HG02642 (cell line): ENCODE measurements around the gene HK2.
A peak's percentile ranks its signal among the peaks of the same experiment; 100 is the strongest.
"Not testable (repeated sequence)": the region's sequence is repeated elsewhere in the genome, so short reads cannot be mapped to it uniquely, and the experiment has no call there.

Source experiments
- ATAC-seq: cut with Tn5 transposase; IDR thresholded peaks from one replicate; pipeline ENCODE4 v1.9.1; 2021; ENCODE audit warnings: mild to moderate bottlenecking; ENCODE audit not compliant: unreplicated experiment, poor library complexity

The HK2 gene

DNA sequence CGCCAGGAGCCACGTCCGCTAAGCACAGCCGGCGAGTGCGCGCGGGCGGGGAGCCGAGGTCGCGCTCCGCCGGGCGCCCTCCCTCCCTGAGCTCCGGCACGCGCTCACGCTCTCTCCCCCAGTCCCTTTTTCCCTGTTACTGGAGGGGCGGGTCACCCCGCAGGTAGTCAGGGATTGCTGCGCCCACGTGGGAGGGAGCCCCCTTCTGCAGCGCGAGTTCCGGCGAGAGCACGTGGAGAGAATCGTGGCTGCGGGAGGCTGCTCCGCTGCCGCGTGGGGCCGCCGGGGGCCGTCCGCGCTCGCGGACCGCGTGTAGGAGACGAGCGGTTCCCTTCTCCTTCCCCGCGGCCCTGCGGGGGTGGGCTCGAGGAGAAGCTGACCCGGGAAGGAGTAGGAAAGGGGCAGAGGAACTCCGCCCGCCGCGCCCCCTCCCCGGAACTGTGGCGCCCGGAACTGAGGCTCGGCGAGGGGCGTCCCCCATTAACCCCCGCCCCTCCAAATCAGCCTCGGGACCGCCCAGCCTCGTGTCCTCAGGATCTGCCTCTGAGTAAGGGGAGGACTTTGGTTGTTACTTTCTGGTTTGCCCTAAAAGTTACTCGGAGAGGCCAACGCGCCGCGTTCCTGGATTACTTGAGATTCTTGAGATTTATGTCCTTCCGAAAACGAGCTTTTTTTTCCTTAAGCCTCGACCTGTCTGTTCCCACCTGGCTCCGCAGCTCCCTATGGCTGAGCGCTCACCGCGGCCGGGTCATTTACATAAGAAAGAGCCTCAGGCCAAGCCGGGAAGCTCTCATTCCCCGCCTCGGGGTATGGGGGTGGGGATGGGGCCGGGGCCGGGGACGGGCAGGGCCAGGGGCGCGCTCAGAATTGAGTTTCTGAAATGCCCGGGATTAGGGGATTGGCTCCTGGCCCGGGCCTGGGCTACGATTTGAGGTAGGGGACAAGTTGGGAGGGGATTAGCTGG, 1.1 kb downstream of the HK2 start:
- peak; percentile 61 for ATAC-seq

DNA sequence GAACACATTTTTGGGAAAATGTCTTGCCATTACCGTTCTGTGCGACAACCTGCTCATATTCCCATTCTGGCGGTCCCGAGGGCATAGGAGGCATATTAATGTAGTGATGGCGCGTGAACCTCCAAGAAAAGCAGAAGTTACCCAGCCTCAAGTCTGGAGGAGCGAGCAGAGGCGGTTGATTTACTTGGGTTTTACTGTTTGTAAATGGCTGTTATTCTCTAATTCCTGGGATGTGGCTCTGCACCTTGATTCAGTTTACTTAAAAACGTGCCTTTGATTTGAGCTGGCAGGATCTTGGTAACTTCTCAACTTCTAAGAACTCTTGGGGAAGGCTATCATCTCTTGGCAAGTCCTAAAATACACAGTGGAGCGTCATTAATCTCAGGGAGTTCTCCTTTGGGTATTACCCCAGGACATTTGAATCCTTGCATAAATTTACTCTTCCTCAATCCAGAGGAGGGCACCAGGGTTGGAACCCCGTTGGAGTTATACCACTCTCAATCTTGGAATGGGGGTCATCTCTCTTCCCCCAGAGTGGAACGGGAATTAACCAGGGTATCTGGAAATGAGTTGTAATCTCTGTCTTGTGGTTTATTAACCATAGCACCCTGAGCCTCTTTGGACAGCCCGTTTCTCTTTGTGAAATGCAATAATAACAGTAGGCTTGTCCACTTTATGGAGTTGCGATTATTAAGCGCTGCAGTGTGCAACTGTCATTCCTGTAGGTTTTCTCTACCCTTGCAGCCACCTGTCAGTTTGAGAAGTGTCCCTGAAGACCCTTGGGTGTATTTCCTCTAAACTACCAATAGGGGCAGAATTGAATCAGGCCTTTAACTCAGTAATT, 2.1 kb downstream of the HK2 start:
- ATAC-seq, result no peak

DNA sequence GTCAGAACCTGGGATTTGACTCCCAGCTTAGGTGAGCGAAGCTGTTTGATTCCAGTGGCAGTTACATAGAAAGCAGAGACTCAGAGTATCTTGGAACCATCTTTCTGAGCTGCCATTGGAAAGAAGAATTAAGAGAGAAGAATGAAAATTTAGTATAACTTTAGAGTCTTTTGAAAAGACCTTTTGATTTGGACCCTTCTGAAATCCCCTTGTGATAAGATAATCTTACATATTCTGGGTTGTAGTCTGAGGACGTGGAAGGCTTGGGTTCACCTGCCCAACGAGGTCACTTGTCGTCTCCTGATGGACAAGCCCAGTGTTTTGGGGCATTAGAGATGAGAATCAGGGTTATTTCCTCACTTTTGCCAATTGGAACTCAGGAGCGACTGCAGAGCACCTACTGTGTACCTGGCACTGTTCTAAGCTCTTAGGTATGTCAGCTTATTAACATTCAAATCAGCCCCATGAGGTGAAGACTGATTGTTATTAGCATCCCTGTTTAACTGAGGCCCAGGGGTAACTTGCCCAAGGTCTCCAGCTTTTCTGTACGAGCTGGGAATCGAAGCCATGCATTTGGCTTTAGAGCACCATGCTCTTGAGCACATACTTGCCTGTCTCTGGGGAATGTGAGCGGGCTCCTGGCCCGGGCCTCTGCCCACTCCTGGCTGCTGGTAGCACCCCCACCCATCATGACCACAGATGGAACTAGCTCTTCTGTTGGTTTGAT, 2.9 kb downstream of the HK2 start:
- no peak for ATAC-seq

DNA sequence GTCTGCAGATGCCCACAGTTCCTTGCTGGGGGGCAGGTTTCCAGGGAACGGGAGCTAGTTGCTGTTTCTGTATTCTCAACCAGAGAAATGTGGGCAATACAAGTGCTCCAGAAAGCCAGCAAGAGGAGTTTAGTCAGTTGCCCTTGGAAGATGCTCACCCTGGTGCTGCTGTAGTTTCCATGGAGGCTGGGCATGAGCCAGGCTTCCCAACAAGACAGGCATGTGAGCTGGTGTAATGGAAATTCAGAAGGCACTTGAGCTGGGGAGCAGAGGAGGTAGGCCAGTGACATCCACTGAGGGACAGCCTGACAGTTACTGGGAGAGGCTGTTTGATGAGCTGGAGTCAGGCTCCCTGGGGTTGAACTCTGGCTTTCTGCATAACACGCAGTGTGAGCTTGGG, 7.7 kb downstream of the HK2 start:
- no peak for ATAC-seq

DNA sequence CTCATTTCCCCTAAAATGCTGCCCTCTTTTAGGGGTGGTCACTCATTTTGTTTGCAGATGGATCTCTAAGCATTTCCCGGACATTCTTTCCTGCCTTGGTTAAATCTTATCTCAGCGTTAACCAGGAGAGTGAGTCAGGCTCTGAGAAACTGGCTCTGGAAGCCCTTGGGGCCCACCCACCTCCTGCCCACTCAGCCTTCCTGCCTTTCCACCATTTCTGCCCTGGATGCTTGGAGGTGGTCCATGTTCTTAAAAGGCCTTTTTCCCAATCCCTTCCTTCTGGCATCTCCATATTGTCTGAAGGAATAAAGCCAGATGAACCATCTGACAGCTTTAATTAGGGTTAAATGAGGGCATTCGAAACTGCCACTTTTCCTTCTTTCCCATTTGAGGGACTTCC, 9.5 kb downstream of the HK2 start:
- no peak for ATAC-seq

DNA sequence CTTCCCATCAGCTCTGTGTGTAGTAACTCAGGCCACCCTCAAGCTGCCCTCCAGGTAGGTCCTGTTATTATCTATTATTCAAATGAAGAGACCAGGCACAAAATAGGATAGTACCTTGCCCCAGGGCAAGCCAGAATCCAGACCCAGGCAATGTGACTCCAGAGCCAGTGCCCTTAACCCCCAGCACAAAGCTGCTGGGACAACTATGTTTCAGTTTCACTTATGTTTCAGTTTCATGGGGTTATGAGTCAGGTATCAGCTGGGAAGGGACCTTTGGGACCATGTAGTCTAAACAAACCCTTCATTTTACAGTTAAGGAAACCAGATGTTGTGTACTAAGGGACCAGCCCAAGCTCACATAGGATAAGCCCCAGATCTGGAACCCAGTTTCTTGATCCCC, 10.0 kb downstream of the HK2 start:
- ATAC-seq, result peak; percentile 86

DNA sequence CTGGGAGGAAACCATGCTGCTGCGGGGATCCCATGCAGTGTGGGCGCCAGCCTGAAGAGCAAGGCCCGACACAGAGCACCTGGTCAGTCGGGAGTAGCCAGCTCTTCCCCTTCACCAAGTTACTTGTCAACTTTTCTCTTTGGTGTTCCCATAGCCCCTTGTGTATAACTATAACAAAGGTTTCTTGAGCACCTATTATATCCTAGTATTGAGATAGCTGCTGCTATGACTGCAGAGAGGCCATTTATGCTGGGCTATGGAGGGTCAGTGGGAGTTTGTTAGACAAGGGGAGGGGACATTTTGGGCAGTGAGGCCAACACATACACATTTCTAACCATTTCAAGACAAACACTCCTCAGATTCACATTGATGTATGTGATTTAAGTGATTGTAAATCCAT, 10.8 kb downstream of the HK2 start:
- ATAC-seq, result no peak

DNA sequence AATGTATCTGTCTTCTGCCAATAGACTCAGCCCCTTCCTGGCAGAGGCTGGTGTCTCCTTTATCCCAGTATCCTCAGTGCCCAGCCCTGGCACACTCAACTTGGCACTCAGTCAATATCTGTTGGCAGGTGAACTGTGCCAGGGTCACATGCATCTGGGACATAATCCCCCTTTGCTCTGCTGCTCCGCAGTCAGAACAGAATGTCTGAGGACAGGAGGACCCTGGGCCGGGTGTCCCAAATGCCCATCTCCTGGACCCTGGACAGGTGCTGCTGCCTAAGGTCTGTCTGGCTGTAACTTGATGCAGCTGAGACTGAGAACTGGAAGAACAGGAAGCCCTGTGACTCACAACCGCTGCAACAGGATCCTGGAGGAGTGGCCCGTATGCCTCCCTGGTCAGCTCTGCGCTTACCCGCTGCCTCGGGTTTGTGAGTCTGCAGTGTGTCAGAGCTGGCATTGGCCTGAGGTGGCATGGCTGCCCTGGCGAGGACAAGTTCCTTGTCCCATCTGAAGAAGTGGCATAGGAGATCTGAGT, 11.4 kb downstream of the HK2 start:
- ATAC-seq, result no peak

DNA sequence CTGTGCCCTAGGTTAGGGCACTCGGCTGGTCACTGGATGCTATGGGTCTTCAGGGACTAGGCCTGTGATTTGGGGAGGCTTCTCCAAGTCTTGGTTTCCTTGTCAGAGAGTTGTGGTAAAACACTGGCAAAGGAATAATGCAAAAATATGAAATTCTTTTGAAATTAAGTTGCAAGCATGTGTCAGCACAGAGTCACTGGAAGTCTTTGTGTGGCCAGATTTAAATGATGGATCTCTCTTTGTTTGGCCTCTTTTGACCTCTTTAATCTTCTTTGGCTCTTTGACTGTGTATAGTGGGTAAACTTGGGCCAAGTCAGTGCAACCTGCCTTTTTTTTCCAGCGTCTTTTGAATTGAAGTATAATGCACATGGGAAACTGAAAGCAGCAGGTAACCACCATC, 12.1 kb downstream of the HK2 start:
- no peak for ATAC-seq

DNA sequence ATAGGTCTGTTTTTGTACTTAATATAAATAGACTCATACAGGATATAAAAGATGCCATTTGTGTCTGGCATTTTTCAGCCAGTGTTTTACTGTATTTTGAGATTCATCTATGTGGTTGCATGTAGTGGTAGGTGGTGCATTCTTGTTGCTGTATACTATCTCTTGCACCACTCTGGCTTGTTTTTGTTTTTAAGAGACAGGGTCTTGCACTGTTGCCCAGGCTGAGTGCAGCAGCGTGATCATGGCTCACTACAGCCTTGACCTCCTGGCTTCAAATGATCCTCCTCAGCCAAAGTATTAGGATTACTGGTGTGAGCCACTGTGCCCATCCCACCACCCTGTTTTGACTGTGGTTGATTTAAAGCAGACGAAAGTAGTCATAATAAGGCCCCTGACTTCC, 12.6 kb downstream of the HK2 start:
- no peak for ATAC-seq

DNA sequence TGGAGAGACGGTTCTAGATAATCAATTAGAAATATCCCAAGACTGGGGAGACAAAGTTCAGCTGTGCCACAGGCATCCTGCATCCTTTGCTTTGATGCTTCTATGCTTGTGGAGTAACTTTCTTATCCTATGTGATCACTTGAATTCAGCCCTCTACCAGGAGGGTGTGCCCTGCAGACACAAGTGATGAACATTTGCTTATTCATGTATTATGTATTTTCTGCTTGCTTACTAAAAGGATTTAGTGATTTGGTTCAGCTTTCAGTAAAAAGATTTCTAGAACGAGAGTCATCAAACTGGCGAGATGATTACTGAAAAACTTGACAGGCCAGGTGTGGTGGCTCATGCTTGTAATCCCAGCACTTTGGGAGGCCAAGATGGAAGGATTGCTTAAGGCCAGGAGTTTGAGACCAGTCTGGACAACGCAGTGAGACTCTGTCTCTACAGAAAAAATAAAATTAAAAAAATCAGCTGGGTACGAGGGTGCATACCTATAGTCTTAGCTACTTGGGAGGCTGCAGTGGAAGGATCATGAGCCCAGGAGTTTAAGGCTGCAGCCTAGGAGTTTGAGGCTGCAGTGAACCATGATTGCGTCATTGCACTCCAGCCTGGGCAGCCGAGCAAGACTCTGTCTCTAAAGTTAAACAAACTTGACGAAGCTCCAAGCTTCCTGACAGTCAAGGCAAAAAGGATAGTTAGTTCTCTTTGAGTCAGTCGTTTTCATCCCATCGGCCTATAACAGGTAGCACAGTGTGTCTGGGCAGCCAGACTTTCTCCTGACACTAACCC, 13.3 kb downstream of the HK2 start:
- no peak for ATAC-seq

DNA sequence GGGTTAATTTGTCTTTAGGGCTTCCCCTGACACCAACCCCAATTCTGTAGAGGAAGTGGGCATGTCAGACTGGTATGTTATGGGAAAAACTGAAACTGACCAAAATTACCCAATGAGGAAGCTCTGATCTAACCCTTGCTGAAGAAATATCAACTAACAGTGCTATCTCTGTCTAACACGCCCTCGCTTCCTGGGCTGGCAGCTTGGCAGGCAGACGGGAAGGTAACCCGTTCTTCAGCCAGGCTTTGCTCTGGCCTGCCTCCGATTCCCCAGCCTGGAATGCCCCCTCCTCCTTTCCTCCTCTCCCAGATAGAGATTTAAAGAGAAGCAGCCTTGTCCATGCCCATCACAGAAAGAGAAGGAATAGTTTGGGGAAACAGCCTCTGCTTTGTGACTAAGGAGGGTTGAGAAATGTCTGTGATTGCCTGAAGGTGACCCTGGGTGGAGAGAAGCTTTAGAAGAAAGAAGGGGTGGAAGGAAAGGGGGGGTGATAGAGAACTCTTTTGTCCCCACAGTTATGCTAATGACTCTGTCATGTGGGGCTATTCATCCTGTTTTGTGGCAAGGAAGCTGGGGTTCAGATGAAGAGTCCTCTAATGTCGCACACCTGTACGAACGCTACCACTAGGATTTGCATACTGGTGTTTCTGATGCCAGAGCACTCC, 15.4 kb downstream of the HK2 start:
- peak; percentile 87 for ATAC-seq

DNA sequence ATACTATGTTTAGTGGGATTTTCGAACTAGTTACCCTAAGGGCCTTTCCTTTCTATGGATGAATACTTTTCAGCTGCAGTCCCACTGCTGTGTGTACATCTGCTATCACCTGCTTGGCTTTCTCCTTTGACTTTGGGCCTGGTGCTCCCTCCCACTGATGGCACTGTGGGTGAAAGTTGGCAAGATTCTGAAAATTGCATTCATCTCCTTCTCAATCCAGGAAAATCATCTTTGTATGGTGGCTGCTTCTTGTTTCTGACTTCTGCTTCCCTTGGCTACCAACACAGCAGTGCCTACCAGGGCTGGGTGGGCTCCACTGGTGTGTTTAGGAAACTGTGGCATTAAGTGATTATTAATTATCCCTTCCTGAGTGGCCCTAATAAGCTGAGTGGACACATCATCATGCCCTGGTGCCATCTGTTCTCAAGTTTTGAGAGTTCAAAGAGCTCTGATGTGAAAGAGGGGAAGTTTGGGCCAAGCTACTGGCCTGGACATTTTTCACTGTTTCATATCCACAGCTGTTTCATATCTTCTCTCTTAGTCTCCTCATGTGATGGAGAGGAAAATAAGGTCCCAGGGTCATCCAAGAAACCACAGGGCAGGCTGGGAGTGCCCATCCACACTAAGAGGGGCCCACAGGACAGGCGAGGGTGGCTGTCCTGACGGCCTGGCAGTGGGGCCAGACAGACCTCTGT, 16.7 kb downstream of the HK2 start:
- ATAC-seq, result no peak

DNA sequence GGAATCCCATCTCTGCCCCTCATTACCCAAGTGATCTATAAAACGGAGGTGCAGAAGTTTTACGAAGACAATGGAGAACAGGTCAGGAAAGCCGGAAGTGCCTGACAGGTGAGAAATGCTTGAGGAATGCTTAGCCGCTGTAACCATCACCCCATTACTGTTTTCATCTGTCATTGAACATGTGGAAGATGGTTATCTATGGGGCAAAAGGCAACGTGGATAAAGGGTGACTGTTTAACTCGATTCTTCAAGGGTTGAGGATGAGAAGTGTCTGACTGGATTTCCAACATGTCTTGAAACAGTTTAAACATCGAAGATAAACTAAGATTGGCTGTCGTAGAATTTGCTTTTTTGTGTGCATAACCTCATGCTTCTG, 17.3 kb downstream of the HK2 start:
- no peak for ATAC-seq

DNA sequence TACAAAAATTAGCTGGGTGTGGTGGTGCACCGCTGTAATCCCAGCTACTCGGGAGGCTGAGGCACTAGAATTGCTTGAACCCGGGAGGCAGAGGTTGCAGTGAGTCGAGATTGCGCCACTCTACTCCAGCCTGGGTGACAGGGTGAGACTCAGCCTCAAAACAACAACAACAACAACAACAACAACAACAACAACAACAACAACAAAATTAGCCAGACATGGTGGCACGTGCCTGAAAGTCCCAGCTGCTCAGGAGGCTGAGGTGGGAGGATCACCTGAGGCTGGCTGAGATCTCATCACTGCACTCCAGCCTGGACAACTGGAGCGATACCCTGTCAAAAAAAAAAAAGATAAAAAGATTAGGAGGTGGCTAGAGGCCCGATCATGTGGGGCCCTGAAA, 19.4 kb downstream of the HK2 start:
- ATAC-seq, result not testable (repeated sequence)

DNA sequence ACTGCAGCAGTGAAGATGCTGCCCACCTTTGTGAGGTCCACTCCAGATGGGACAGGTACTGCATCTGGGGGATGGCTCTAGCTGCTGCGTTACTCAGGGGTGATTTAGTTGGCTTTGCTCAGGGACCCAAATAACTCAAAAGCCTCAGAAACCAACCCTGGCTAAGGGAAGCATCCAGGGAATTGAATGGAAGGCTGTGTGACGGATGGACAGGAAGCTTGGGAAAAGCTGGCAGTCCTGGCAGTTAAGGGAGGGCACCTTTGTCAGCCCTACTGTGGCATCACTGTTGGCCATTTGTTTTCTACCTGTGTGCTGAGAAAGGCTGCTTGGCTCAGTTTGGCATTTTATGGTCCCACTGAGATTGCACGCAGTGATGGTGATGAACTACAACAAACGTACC, 20.5 kb downstream of the HK2 start:
- ATAC-seq, result no peak

DNA sequence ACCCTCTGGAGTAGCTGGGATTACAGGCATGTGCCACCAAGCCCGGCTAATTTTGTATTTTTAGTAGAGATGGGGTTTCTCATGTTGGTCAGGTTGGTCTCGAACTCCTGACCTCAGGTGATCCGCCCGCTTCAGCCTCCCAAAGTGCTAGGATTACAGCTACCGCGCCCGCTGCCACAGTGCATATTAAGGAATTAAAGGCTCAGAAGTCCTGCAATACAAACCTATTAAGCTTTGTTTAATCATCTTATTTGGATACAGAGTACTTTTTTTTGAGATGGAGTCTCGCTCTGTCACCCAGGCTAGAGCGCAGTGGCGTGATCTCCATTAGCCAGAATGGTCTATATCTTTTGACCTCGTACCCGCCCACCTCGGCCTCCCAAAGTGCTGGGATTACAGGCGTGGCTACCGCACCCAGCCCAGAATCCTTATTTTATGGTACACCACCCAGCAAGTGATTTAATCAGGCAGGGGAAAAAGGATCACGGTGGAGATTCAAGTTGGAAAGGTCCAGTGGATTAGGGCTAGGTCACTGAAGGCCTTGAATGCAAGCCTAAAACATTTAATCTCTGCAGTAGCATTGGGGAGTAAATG, 21.3 kb downstream of the HK2 start:
- not testable (repeated sequence) for ATAC-seq

DNA sequence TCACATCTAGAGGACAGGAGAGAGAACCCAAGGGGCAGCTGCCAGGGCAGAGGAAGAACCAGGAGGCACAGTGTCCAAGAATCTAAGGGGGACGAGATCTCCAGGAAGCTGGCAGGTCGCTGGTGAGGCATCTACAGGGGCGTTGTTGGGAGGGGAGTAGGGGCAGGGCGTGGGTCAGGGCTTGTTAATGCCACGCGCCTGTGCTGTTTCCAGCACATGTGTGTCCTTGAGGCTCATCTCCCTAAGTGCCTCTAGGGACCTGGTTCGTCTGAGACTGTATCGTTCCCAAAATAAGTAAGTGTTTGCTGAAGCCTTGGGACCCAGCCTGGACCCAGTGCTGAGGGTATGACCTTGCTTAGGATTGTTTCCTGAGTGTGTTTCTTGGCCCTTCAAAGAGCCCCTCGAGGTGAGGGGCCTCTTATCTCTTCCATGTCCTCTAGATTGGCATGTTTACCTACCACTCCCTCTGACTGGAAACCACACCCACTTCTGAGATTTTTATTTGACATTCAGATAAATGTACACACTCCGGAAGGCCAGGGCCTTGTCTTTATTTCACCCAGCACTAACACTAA, 22.2 kb downstream of the HK2 start:
- no peak for ATAC-seq
